Ishikawa (cell line): ENCODE data around the gene KNDC1.

ENCODE experiments used
- CEBPB ChIP-seq: IDR thresholded peaks from 2 replicates; pipeline ENCODE4 v1.6.1; 2012
- CREB1 ChIP-seq: IDR thresholded peaks from 2 replicates; pipeline ENCODE4 v1.6.1; 2012; ENCODE audit warnings: low read depth
- EGR1 ChIP-seq: IDR thresholded peaks from 2 replicates; pipeline ENCODE4 v1.6.1; 2012
- EP300 ChIP-seq: IDR thresholded peaks from 2 replicates; pipeline ENCODE4 v1.6.1; 2012; ENCODE audit warnings: borderline replicate concordance
- FOXM1 ChIP-seq: IDR thresholded peaks from 2 replicates; pipeline ENCODE4 v1.6.1; 2012; ENCODE audit warnings: low read depth, borderline replicate concordance
- MAX ChIP-seq: IDR thresholded peaks from 2 replicates; pipeline ENCODE4 v1.6.1; 2012
- NFIC ChIP-seq: IDR thresholded peaks from 2 replicates; pipeline ENCODE4 v1.6.1; 2012
- RAD21 ChIP-seq: IDR thresholded peaks from 2 replicates; pipeline ENCODE4 v1.6.1; 2012; ENCODE audit warnings: low read depth
- REST ChIP-seq: IDR thresholded peaks from 2 replicates; pipeline ENCODE4 v1.6.1; 2012; ENCODE audit warnings: low read depth, mild to moderate bottlenecking
- TAF1 ChIP-seq: IDR thresholded peaks from 2 replicates; pipeline ENCODE4 v1.6.1; 2012; ENCODE audit warnings: low read depth, mild to moderate bottlenecking
- TCF12 ChIP-seq: IDR thresholded peaks from 2 replicates; pipeline ENCODE4 v1.6.1; 2012; ENCODE audit warnings: low read depth
- TEAD4 ChIP-seq: IDR thresholded peaks from 2 replicates; pipeline ENCODE4 v1.6.1; 2012
- USF1 ChIP-seq: IDR thresholded peaks from 2 replicates; pipeline ENCODE4 v1.6.1; 2012
- YY1 ChIP-seq: IDR thresholded peaks from 2 replicates; pipeline ENCODE4 v1.6.1; 2012; ENCODE audit warnings: low read depth
- ZBTB7A ChIP-seq: IDR thresholded peaks from 2 replicates; pipeline ENCODE4 v1.6.1; 2012; ENCODE audit warnings: low read depth

The KNDC1 gene

DNA sequence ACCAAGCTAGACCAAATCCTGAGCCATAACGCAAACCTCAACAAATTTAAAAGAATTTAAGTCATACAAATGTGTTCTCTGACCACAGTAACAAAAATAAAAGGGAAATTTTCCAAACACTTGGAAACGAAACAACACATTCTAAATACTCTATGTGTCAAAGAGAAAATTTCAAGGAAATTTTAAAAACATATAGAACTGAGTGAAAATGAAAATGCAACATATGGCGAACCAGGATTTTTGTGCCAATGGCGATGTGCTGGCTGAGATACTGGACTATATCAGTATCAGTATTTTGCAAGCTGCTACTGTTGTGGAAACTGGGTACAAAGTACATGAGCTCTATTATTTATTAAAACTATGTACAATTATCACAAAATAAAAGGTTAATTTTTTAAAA is 34.1 kb downstream of the KNDC1 start:
- TF ChIP-seq FOXM1 = no peak
- no peak for TF ChIP-seq TEAD4
- no peak for TF ChIP-seq RAD21
- TF ChIP-seq TCF12 = no peak
- no peak for TF ChIP-seq CREB1
- no peak for TF ChIP-seq USF1
- no peak for TF ChIP-seq ZBTB7A

GRCh38 chr10:133195096-133195495 is 35.1 kb downstream of the KNDC1 start:
- no peak for TF ChIP-seq FOXM1
- no peak for TF ChIP-seq TCF12
- TF ChIP-seq CREB1 = no peak
- no peak for TF ChIP-seq MAX
- no peak for TF ChIP-seq NFIC
- TF ChIP-seq USF1 = no peak
- no peak for TF ChIP-seq YY1
- TF ChIP-seq RAD21 = no peak
- TF ChIP-seq EP300 = no peak
- TF ChIP-seq TEAD4 = no peak
- TF ChIP-seq TAF1 = no peak
- TF ChIP-seq CEBPB = no peak
- no peak for TF ChIP-seq EGR1
- no peak for TF ChIP-seq ZBTB7A
- no peak for TF ChIP-seq REST

- no peak for TF ChIP-seq REST
- no peak for TF ChIP-seq TAF1
- no peak for TF ChIP-seq CREB1
- TF ChIP-seq YY1 = no peak
- no peak for TF ChIP-seq ZBTB7A
- TF ChIP-seq FOXM1 = no peak
These were observed 35.6 kb downstream of the KNDC1 start for GRCh38 chr10:133195611-133196010.

DNA sequence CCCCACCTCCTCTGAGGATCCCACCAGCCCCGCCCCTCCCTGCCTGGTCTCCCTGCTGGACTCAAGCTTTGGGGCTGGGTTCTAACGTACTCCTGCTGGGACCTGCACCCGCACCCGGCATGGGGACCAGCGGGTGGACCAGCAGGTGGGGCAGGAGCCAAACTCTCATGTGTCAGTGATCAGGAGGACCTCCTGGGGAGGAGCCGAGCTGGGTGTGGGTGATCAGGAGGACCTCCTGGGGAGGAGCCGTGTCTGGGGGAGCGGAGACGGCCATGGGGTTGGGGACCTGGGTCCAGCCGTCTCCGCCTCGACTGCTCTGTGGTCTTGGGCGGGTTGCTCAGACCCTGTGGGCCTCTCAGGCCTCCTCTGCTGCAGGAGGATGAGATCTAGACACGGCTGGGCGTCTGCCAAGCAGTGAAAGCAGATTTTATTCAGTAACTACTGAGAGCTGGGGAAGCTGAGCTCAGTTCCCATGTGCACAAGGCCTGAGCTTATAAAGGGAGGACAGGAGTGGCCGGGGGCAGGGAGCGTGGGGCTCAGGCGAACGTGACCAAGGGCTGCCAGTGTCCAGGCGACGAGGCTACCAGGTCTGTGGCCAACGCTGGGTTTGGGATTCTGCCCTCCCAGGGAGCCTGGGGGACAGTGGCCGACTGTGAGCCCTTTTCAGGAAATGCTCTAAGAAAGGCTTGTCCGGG is 36.3 kb downstream of the KNDC1 start:
- TF ChIP-seq EGR1 = no peak
- no peak for TF ChIP-seq TAF1
- no peak for TF ChIP-seq FOXM1
- TF ChIP-seq YY1 = no peak
- TF ChIP-seq MAX = 0 out of 2 replicates have a peak, but pooled peaks have one; percentile 18

GRCh38 chr10:133196936-133197758 is 37.1 kb downstream of the KNDC1 start:
- no peak for TF ChIP-seq ZBTB7A

GRCh38 chr10:133197786-133198185 is 37.8 kb downstream of the KNDC1 start:
- TF ChIP-seq TAF1 = no peak
- no peak for TF ChIP-seq MAX
- no peak for TF ChIP-seq EP300
- TF ChIP-seq REST = no peak
- no peak for TF ChIP-seq ZBTB7A
- TF ChIP-seq TEAD4 = no peak
- no peak for TF ChIP-seq RAD21
- TF ChIP-seq FOXM1 = no peak
- TF ChIP-seq YY1 = no peak
- TF ChIP-seq NFIC = no peak
- TF ChIP-seq TCF12 = no peak
- no peak for TF ChIP-seq USF1
- TF ChIP-seq CEBPB = no peak
- no peak for TF ChIP-seq EGR1
- no peak for TF ChIP-seq CREB1
